Endothelial cell of umbilical vein (primary cell): ENCODE data around the gene HEXIM2. TPM values are rescaled to one million over a fixed set of nuclear protein-coding genes. Genes with fewer than 3 reads are reported as not detected.

ENCODE experiments used
- BruUV-seq: library from RNA; stranded (reverse); fragments of 400-500 nt; replicated peaks from 2 replicates; lab custom pipeline; 2021; lab: Mats Ljungman, UMichigan
- CTCF ChIA-PET: fragments of 300-600, 350-600 bp; sonication (Branson Sonifier 250); formaldehyde crosslinking; loops from one replicate; lab custom pipeline; 2021; ENCODE audit warnings: antibody characterized with exemption, inconsistent platforms; lab: Charles Lee
- POLR2A ChIA-PET: fragments of 300-600, 350-600 bp; sonication (Branson Sonifier 250); formaldehyde crosslinking; loops from one replicate; lab custom pipeline; 2021; ENCODE audit warnings: antibody characterized with exemption, inconsistent platforms; lab: Charles Lee
- DNase-seq: peaks from one replicate; pipeline ENCODE4 v3.0.0-alpha.2; 2011; ENCODE audit warnings: low read depth, low spot score
- FAIRE-seq: peaks from 2 replicates; lab custom pipeline; 2011; peaks lifted over from hg19 to GRCh38; lab: Jason Lieb, UNC
- H2AFZ ChIP-seq: 2 replicates; pipeline ENCODE4 v1.6.0; 2012; ENCODE audit warnings: low read depth, low read length, control low read depth, inconsistent platforms
- H3K27ac ChIP-seq: 2 replicates; pipeline ENCODE4 v1.5.1; 2011; ENCODE audit warnings: low read depth, mild to moderate bottlenecking, control low read depth, low read length, moderate library complexity; ENCODE audit not compliant: insufficient read depth
- H3K27me3 ChIP-seq, 2 experiments: 2 replicates each; pipeline versions ENCODE4 v1.6.0 to v1.6.1; 2011; ENCODE audit warnings: low read length in 2 of 2, mixed read lengths in 1 of 2; ENCODE audit not compliant: control insufficient read depth in 2 of 2, insufficient read depth in 2 of 2
- H3K36me3 ChIP-seq, 2 experiments: 2 replicates in 1 of 2; 3 replicates in 1 of 2; pipeline ENCODE4 v1.5.1; 2011; ENCODE audit warnings: low read length in 2 of 2, mild to moderate bottlenecking in 1 of 2, moderate library complexity in 1 of 2; ENCODE audit not compliant: control insufficient read depth in 2 of 2, insufficient read depth in 2 of 2; ENCODE audit errors: extremely low read depth in 1 of 2
- H3K4me1 ChIP-seq: 3 replicates; pipeline ENCODE4 v1.5.1; 2011; ENCODE audit warnings: mild to moderate bottlenecking, low read length; ENCODE audit not compliant: control insufficient read depth, insufficient read depth; ENCODE audit errors: extremely low read depth
- H3K4me2 ChIP-seq: 2 replicates; pipeline ENCODE4 v1.6.1; 2011; ENCODE audit warnings: low read length, control low read depth, mixed read lengths; ENCODE audit not compliant: insufficient read depth
- H3K4me3 ChIP-seq, 3 experiments: fragments of 200-600 bp in 1 of 3; sonication (generic), shearing (Covaris generic) in 1 of 3; replicated peaks in 1 of 3; 2 replicates each; pipeline ENCODE4 v1.5.1; 2011 to 2016; ENCODE audit warnings: control low read depth in 3 of 3, low read length in 3 of 3, mild to moderate bottlenecking in 2 of 3, inconsistent platforms in 1 of 3, low read depth in 1 of 3, moderate library complexity in 1 of 3; ENCODE audit not compliant: insufficient read depth in 1 of 3
- H3K79me2 ChIP-seq: 2 replicates; pipeline ENCODE4 v1.6.0; 2012; ENCODE audit warnings: low read length, inconsistent platforms; ENCODE audit not compliant: control insufficient read depth, insufficient read depth
- H3K9ac ChIP-seq: replicated peaks from 2 replicates; pipeline ENCODE3; 2011; ENCODE audit warnings: low read length, control low read depth; ENCODE audit not compliant: insufficient read depth; ENCODE audit errors: extremely low read depth
- H3K9me1 ChIP-seq: replicated peaks from 3 replicates; pipeline ENCODE4 v1.6.0; 2011; ENCODE audit warnings: mild to moderate bottlenecking, low read length; ENCODE audit not compliant: control insufficient read depth, insufficient read depth; ENCODE audit errors: extremely low read depth
- H3K9me3 ChIP-seq: replicated peaks from 2 replicates; pipeline ENCODE4 v1.5.1; 2012; ENCODE audit warnings: low read length, inconsistent platforms; ENCODE audit not compliant: control insufficient read depth, insufficient read depth
- H4K20me1 ChIP-seq: replicated peaks from 2 replicates; pipeline ENCODE3; 2011; ENCODE audit warnings: mild to moderate bottlenecking, low read length; ENCODE audit not compliant: control insufficient read depth, insufficient read depth; ENCODE audit errors: extremely low read depth
- CTCF ChIP-seq, 2 donors: IDR thresholded peaks; 1 replicate in 1 of 2; 2 replicates in 1 of 2; pipeline ENCODE4 v1.5.1; 2011; ENCODE audit warnings: low read length in 2 of 2, mild to moderate bottlenecking in 2 of 2, moderate library complexity in 2 of 2, control low read depth in 1 of 2, inconsistent platforms in 1 of 2, low read depth in 1 of 2; ENCODE audit not compliant: insufficient read depth in 1 of 2; ENCODE audit errors: extremely low read depth in 1 of 2
- EZH2 ChIP-seq: IDR thresholded peaks from 2 replicates; pipeline ENCODE4 v1.6.1; 2012; ENCODE audit warnings: borderline replicate concordance, low read depth, mild to moderate bottlenecking, moderate library complexity, low read length, inconsistent platforms; ENCODE audit not compliant: severe bottlenecking
- FOS ChIP-seq: IDR thresholded peaks from 2 replicates; pipeline ENCODE4 v1.6.1; 2011; ENCODE audit warnings: mild to moderate bottlenecking, low read length, moderate library complexity, borderline replicate concordance; ENCODE audit not compliant: insufficient read depth
- GATA2 ChIP-seq: IDR thresholded peaks from 2 replicates; pipeline ENCODE4 v1.7.0; 2011; ENCODE audit warnings: low read depth, mild to moderate bottlenecking, moderate library complexity, mixed read lengths, low read length; ENCODE audit not compliant: insufficient read length, insufficient read depth
- JUN ChIP-seq: IDR thresholded peaks from 2 replicates; pipeline ENCODE4 v1.6.1; 2011; ENCODE audit warnings: borderline replicate concordance, low read depth; ENCODE audit not compliant: insufficient read length, insufficient read depth
- MYC ChIP-seq: IDR thresholded peaks from one replicate; pipeline ENCODE4 v1.6.1; 2011; ENCODE audit warnings: mild to moderate bottlenecking, low read depth, low read length
- POLR2A ChIP-seq: IDR thresholded peaks from 2 replicates; pipeline ENCODE4 v1.6.1; 2012; ENCODE audit warnings: low read depth, mild to moderate bottlenecking, control low read depth, low read length
- POLR2AphosphoS5 ChIP-seq: IDR thresholded peaks from 2 replicates; pipeline ENCODE4 v1.6.1; 2012; ENCODE audit warnings: low read depth, mild to moderate bottlenecking, control low read depth, low read length, moderate library complexity; ENCODE audit not compliant: insufficient read depth
- dilution Hi-C: fragments of 300-500 bp; cut with MboI; formaldehyde crosslinking; loops from one replicate; pipeline ENCODE4 v1.15.0; 2019; ENCODE audit warnings: low sequenced_read_pairs; ENCODE audit not compliant: extremely low pct_ligation_motif_present
- intact Hi-C: fragments of 100-400 bp; cut with micrococcal nuclease; formaldehyde crosslinking; loops from one replicate; pipeline ENCODE4 v1.10.0; 2022
- polyA plus RNA-seq, 4 experiments: library from polyadenylated mRNA; depleted of rRNA in 3 of 4; stranded (reverse) in 3 of 4; unstranded in 1 of 4; fragments of >200 nt; gene quantifications; 2 replicates each; pipeline versions ENCODE4 v1.2.1 to v1.2.3, GENCODE V29; 2011 to 2012; ENCODE audit warnings: missing spikeins in 1 of 4
- total RNA-seq: library from RNA; stranded (reverse); gene quantifications from 2 replicates; pipeline ENCODE4 v1.2.3, GENCODE V29; 2021
- TF ChIP-seq, protein P1 (sequence below): IDR thresholded peaks from 2 replicates; pipeline ENCODE4 v1.6.1; 2011; ENCODE audit not compliant: insufficient read depth, insufficient read length

HEXIM2 gene
- total and polyA plus RNA-seq, 2 donors (not counting 3 experiments of a cell fraction or from before 2014, with no cell fraction given): 2.9 to 3.8 TPM

- CTCF ChIA-PET: no interaction called here
- BruUV-seq: no TSS peak
- no peak overlapping the region for H3K9ac ChIP-seq
- no peak for DNase-seq
- dilution Hi-C loops: no loop called here
- H3K27me3 ChIP-seq: no peaks in the 10 kb centered on the region
- no peaks in the 10 kb centered on the region for H3K79me2 ChIP-seq
- POLR2A ChIA-PET: no interaction called here
- H4K20me1 ChIP-seq: no peaks in the 10 kb centered on the region
- H3K4me2 ChIP-seq: no peak overlapping the region
- no peaks in the 10 kb centered on the region for H3K9me3 ChIP-seq
- intact Hi-C loops: no loop called here
- no peak overlapping the region for H2AFZ ChIP-seq
- peaks cover 0 to under 1% of the 10 kb centered on the region in 2 experiments for H3K36me3 ChIP-seq
- H3K27ac ChIP-seq: no peak overlapping the region
- no peak for FAIRE-seq
- TF ChIP-seq JUN (no peak), POLR2AphosphoS5 (no peak), FOS (no peak), MYC (no peak), CTCF (IDR thresholded peaks at IDR 0.05; ENCODE audit: extremely low read depth in 1 of 2, insufficient read depth in 1 of 2, low read depth in 1 of 2, low read length in 2 of 2) (no peak), EZH2 (no peak), POLR2A (no peak), GATA2 (no peak)
- TF ChIP-seq, protein P1, sequence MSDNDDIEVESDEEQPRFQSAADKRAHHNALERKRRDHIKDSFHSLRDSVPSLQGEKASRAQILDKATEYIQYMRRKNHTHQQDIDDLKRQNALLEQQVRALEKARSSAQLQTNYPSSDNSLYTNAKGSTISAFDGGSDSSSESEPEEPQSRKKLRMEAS: no peak
- H3K4me3 ChIP-seq: no peak overlapping the region
- H3K4me1 ChIP-seq: no peaks in the 10 kb centered on the region
- H3K9me1 ChIP-seq: no peaks in the 10 kb centered on the region
Observed at GRCh38 chr17:45113424-45113754, 48.3 kb upstream of the HEXIM2 start.
